IMR-90 (cell line): Measurements from ENCODE around the gene PNP. TPM values are rescaled to one million over a fixed set of nuclear protein-coding genes. Genes with fewer than 3 reads are reported as not detected.
A peak's percentile ranks its signal among the peaks of the same experiment; 100 is the strongest.

Source experiments
- ATAC-seq: fragments of 200-7000 bp; cut with Tn5 transposase; 2 replicates; pipeline ENCODE4 v1.9.1; 2020; ENCODE audit warnings: low read depth, mild to moderate bottlenecking, moderate library complexity
- BruUV-seq: library from RNA; stranded (reverse); fragments of 400-500 nt; replicated peaks from 2 replicates; lab custom pipeline; 2021; lab: Mats Ljungman, UMichigan
- CTCF ChIA-PET: fragments of 300-600 bp; formaldehyde crosslinking; extraction: SDS; loops from one replicate; lab custom pipeline; 2021; ENCODE audit warnings: antibody characterized with exemption; lab: Yijun Ruan, JAX
- POLR2A ChIA-PET: fragments of 300-600 bp; sonication (Branson Sonifier 250); formaldehyde crosslinking; loops from one replicate; lab custom pipeline; 2022; ENCODE audit warnings: antibody characterized with exemption; ENCODE audit not compliant: unreplicated experiment; lab: Charles Lee
- DNase-seq: peaks from one replicate; pipeline ENCODE4 v3.0.0; 2013
- H2AFZ ChIP-seq: replicated peaks from 2 replicates; pipeline ENCODE3; 2013; ENCODE audit warnings: low read length, mild to moderate bottlenecking; ENCODE audit not compliant: poor library complexity
- H2AK5ac ChIP-seq: 2 replicates; pipeline ENCODE4 v1.6.1; 2013; ENCODE audit warnings: low read depth, low read length, inconsistent platforms
- H2AK9ac ChIP-seq: replicated peaks from 2 replicates; pipeline ENCODE3; 2013; ENCODE audit warnings: mild to moderate bottlenecking, low read depth, low read length, moderate library complexity; ENCODE audit not compliant: poor library complexity
- H2BK120ac ChIP-seq: 2 replicates; pipeline ENCODE4 v1.6.1; 2013; ENCODE audit warnings: low read depth, low read length, inconsistent platforms
- H2BK15ac ChIP-seq: 3 replicates; pipeline ENCODE4 v1.6.1; 2013; ENCODE audit warnings: low read depth, low read length, inconsistent platforms
- H2BK20ac ChIP-seq: 2 replicates; pipeline ENCODE4 v1.6.1; 2013; ENCODE audit warnings: low read depth, mild to moderate bottlenecking, inconsistent platforms, low read length, moderate library complexity
- H2BK5ac ChIP-seq: 2 replicates; pipeline ENCODE4 v1.6.1; 2013; ENCODE audit warnings: mild to moderate bottlenecking, low read depth, low read length, inconsistent platforms; ENCODE audit not compliant: poor library complexity, severe bottlenecking
- H3K14ac ChIP-seq: replicated peaks from 2 replicates; pipeline ENCODE4 v1.6.1; 2013; ENCODE audit warnings: low read depth, low read length, inconsistent platforms
- H3K18ac ChIP-seq: 2 replicates; pipeline ENCODE4 v1.6.1; 2013; ENCODE audit warnings: low read depth, low read length, control low read depth
- H3K23ac ChIP-seq: 2 replicates; pipeline ENCODE4 v1.6.1; 2013; ENCODE audit warnings: low read depth, low read length, inconsistent platforms
- H3K27ac ChIP-seq: 2 replicates; pipeline ENCODE4 v1.5.1; 2013; ENCODE audit warnings: mild to moderate bottlenecking, control low read depth, low read length; ENCODE audit not compliant: insufficient read depth
- H3K27me3 ChIP-seq: 2 replicates; pipeline ENCODE4 v1.6.1; 2013; ENCODE audit warnings: low read length; ENCODE audit not compliant: control insufficient read depth, insufficient read depth
- H3K36me3 ChIP-seq: 2 replicates; pipeline ENCODE4 v1.6.1; 2013; ENCODE audit warnings: low read length, mixed read lengths; ENCODE audit not compliant: control insufficient read depth, insufficient read depth
- H3K4ac ChIP-seq: 2 replicates; pipeline ENCODE4 v1.6.1; 2013; ENCODE audit warnings: low read depth, low read length, inconsistent platforms
- H3K4me1 ChIP-seq: 2 replicates; pipeline ENCODE4 v1.6.1; 2013; ENCODE audit warnings: low read length, mixed read lengths; ENCODE audit not compliant: control insufficient read depth, insufficient read depth
- H3K4me2 ChIP-seq: 2 replicates; pipeline ENCODE4 v1.6.1; 2013; ENCODE audit warnings: low read depth, mild to moderate bottlenecking, control low read depth, low read length, moderate library complexity
- H3K4me3 ChIP-seq: 2 replicates; pipeline ENCODE4 v1.5.1; 2013; ENCODE audit warnings: low read depth, mild to moderate bottlenecking, control low read depth, low read length, moderate library complexity; ENCODE audit not compliant: insufficient read depth
- H3K56ac ChIP-seq: 2 replicates; pipeline ENCODE4 v1.6.1; 2013; ENCODE audit warnings: low read length, inconsistent platforms; ENCODE audit not compliant: insufficient read depth; ENCODE audit errors: extremely low read depth
- H3K79me1 ChIP-seq, 2 experiments: 2 replicates each; pipeline ENCODE4 v1.6.1; 2013; ENCODE audit warnings: low read length in 2 of 2, inconsistent platforms in 1 of 2, low read depth in 1 of 2
- H3K9ac ChIP-seq: 2 replicates; pipeline ENCODE4 v1.6.1; 2013; ENCODE audit warnings: low read depth, low read length, control low read depth
- H3K9me1 ChIP-seq: 2 replicates; pipeline ENCODE4 v1.6.1; 2013; ENCODE audit warnings: low read length, inconsistent platforms; ENCODE audit not compliant: insufficient read depth
- H3K9me3 ChIP-seq: 2 replicates; pipeline ENCODE4 v1.6.1; 2013; ENCODE audit warnings: low read length; ENCODE audit not compliant: control insufficient read depth, insufficient read depth
- H4K20me1 ChIP-seq: 2 replicates; pipeline ENCODE4 v1.6.1; 2013; ENCODE audit warnings: low read length, inconsistent platforms; ENCODE audit not compliant: insufficient read depth
- H4K5ac ChIP-seq: 2 replicates; pipeline ENCODE4 v1.6.1; 2013; ENCODE audit warnings: mild to moderate bottlenecking, low read depth, low read length, control low read depth
- H4K8ac ChIP-seq, 2 experiments: 2 replicates each; pipeline ENCODE4 v1.6.1; 2013; ENCODE audit warnings: low read depth in 2 of 2, low read length in 2 of 2, control low read depth in 1 of 2, inconsistent platforms in 1 of 2
- H4K91ac ChIP-seq: 2 replicates; pipeline ENCODE4 v1.6.1; 2013; ENCODE audit warnings: low read depth, low read length, inconsistent platforms; ENCODE audit not compliant: insufficient read depth
- BHLHE40 ChIP-seq: fragments of 150-350 bp; IDR thresholded peaks from 2 replicates; pipeline ENCODE4 v1.6.1; 2016; ENCODE audit warnings: mild to moderate bottlenecking, low read depth, low read length
- CEBPB ChIP-seq: IDR thresholded peaks from 2 replicates; pipeline ENCODE4 v1.6.1; 2012; ENCODE audit warnings: low read depth, low read length, improper control_type of control experiment
- CHD1 ChIP-seq: IDR thresholded peaks from 2 replicates; pipeline ENCODE4 v1.6.1; 2012; ENCODE audit warnings: low read depth, low read length, improper control_type of control experiment
- ELK1 ChIP-seq: fragments of 150-350 bp; IDR thresholded peaks from 2 replicates; pipeline ENCODE4 v1.6.1; 2016; ENCODE audit warnings: low read depth, mild to moderate bottlenecking, low read length, moderate library complexity, borderline replicate concordance
- FOS ChIP-seq: fragments of 150-350 bp; IDR thresholded peaks from 2 replicates; pipeline ENCODE4 v1.6.1; 2016; ENCODE audit warnings: low read depth, low read length
- MAFK ChIP-seq: IDR thresholded peaks from 2 replicates; pipeline ENCODE4 v1.6.1; 2012; ENCODE audit warnings: low read depth, low read length, improper control_type of control experiment
- MAZ ChIP-seq: IDR thresholded peaks from 2 replicates; pipeline ENCODE4 v1.6.1; 2012; ENCODE audit warnings: low read depth, mild to moderate bottlenecking, low read length, improper control_type of control experiment, moderate library complexity, borderline replicate concordance
- MXI1 ChIP-seq: IDR thresholded peaks from 2 replicates; pipeline ENCODE4 v1.6.1; 2012; ENCODE audit warnings: low read depth, mild to moderate bottlenecking, low read length, moderate library complexity, borderline replicate concordance
- NFE2L2 ChIP-seq: fragments of 150-350 bp; IDR thresholded peaks from 2 replicates; pipeline ENCODE4 v1.6.1; 2016; ENCODE audit warnings: low read depth, mild to moderate bottlenecking, low read length
- POLR2A ChIP-seq: IDR thresholded peaks from 2 replicates; pipeline ENCODE4 v1.6.1; 2012; ENCODE audit warnings: mild to moderate bottlenecking, low read depth, low read length
- RAD21 ChIP-seq: IDR thresholded peaks from 2 replicates; pipeline ENCODE4 v1.6.1; 2012; ENCODE audit warnings: low read length, improper control_type of control experiment
- RCOR1 ChIP-seq: IDR thresholded peaks from 2 replicates; pipeline ENCODE4 v1.6.1; 2012; ENCODE audit warnings: mild to moderate bottlenecking, low read length, improper control_type of control experiment; ENCODE audit not compliant: insufficient replicate concordance
- RFX5 ChIP-seq: IDR thresholded peaks from 2 replicates; pipeline ENCODE4 v1.8.0; 2012; ENCODE audit warnings: low read depth, mild to moderate bottlenecking, low read length, moderate library complexity
- SMC3 ChIP-seq: fragments of 150-350 bp; IDR thresholded peaks from 2 replicates; pipeline ENCODE4 v1.6.1; 2016; ENCODE audit warnings: low read depth, mild to moderate bottlenecking, antibody characterized with exemption, low read length, moderate library complexity
- USF2 ChIP-seq: fragments of 150-350 bp; IDR thresholded peaks from 2 replicates; pipeline ENCODE4 v1.6.1; 2017; ENCODE audit warnings: mild to moderate bottlenecking, antibody characterized with exemption, low read length, low read depth
- WGBS, 2 experiments: methylation state at CpG; one replicate each; pipeline versions ENCODE4 v1.1.5 to v1.1.7; 2013; ENCODE audit warnings: missing lambda C conversion rate in 2 of 2; ENCODE audit not compliant: insufficient read length in 1 of 2; ENCODE audit errors: extremely low coverage in 2 of 2; 5-methylcytosine and 5-hydroxymethylcytosine counted together
- dilution Hi-C: fragments of 300-500 bp; cut with HindIII; formaldehyde crosslinking; loops from one replicate; pipeline ENCODE4 v1.14.3; 2018; ENCODE audit warnings: low sequenced_read_pairs; ENCODE audit not compliant: unreplicated experiment
- in situ Hi-C: fragments of 300-500 bp; cut with MboI; formaldehyde crosslinking; loops from 3 replicates; pipeline ENCODE4 v1.14.3; 2019; ENCODE audit warnings: low sequenced_read_pairs, inconsistent platforms, mixed read lengths
- intact Hi-C: fragments of 100-400 bp; cut with micrococcal nuclease; formaldehyde crosslinking; loops from 2 replicates; pipeline ENCODE4 v1.10.0; 2022
- polyA plus RNA-seq, 3 experiments: library from polyadenylated mRNA; depleted of rRNA; stranded (reverse); fragments of >200 nt; gene quantifications; 2 replicates each; pipeline ENCODE4 v1.2.3, GENCODE V29; 2012; ENCODE audit warnings: low replicate concordance in 1 of 3
- total RNA-seq: library from RNA; depleted of rRNA; stranded (reverse); fragments of >200 nt; gene quantifications from 2 replicates; pipeline ENCODE4 v1.2.3, GENCODE V29; 2012
- TF ChIP-seq, protein P1 (sequence below): conservative IDR thresholded peaks from 2 replicates; pipeline ENCODE4 v1.5.1; 2012; ENCODE audit warnings: mild to moderate bottlenecking, low read depth, low read length, improper control_type of control experiment

Gene PNP
- total and polyA plus RNA-seq, 2 of the 4 experiments (the other 2 are of a cell fraction): 53.4 to 68.8 TPM

DNA sequence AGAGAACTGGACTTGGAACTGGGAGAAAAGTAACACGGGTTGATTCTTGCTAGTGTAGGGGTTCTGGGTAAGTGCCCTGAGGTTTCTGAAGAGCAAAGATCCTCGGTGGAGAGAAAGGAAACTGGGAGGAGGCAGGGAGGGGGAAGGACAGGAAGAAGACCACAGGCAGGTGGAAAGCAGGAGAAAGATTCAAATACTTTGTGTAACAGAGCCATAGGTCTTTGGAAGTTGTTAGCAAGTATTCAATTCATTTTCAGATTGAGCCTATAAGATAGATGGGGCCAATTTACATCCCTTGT, 1.3 kb downstream of the PNP start:
- H3K36me3 ChIP-seq: peaks cover 5% of the 10 kb centered on the region
- H3K4me1 ChIP-seq: peaks cover 4% of the 10 kb centered on the region; the same call in 1 of the 2 replicates
- H3K56ac ChIP-seq: no peak overlapping the region; the same call in 1 of the 2 replicates
- H3K23ac ChIP-seq: peak overlapping the region; percentile 73
- H3K79me1 ChIP-seq: peaks cover 15 to 17% of the 10 kb centered on the region in 2 experiments
- H2BK120ac ChIP-seq: no peak overlapping the region
- no peak overlapping the region for H3K18ac ChIP-seq
- intact Hi-C loops (no loop called here), in situ Hi-C loops (loop anchor here (25.0 kb wide), 1 partner anchor 617 kb away; the partner anchor contains the start of gene ZNF219), dilution Hi-C loops (no loop called here)
- POLR2A ChIA-PET: no interaction called here
- H2AFZ ChIP-seq: peak overlapping the region; percentile 88
- TF ChIP-seq NFE2L2: no peak
- TF ChIP-seq SMC3: no peak
- TF ChIP-seq USF2: no peak
- TF ChIP-seq BHLHE40: no peak
- no peak for TF ChIP-seq RFX5
- TF ChIP-seq, protein P1, sequence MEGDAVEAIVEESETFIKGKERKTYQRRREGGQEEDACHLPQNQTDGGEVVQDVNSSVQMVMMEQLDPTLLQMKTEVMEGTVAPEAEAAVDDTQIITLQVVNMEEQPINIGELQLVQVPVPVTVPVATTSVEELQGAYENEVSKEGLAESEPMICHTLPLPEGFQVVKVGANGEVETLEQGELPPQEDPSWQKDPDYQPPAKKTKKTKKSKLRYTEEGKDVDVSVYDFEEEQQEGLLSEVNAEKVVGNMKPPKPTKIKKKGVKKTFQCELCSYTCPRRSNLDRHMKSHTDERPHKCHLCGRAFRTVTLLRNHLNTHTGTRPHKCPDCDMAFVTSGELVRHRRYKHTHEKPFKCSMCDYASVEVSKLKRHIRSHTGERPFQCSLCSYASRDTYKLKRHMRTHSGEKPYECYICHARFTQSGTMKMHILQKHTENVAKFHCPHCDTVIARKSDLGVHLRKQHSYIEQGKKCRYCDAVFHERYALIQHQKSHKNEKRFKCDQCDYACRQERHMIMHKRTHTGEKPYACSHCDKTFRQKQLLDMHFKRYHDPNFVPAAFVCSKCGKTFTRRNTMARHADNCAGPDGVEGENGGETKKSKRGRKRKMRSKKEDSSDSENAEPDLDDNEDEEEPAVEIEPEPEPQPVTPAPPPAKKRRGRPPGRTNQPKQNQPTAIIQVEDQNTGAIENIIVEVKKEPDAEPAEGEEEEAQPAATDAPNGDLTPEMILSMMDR: no peak
- TF ChIP-seq CEBPB: no peak
- no peak for TF ChIP-seq RAD21
- no peak for TF ChIP-seq MAZ
- TF ChIP-seq MXI1: no peak
- no peak for TF ChIP-seq ELK1
- TF ChIP-seq RCOR1: no peak
- no peak for TF ChIP-seq FOS
- TF ChIP-seq POLR2A: no peak
- TF ChIP-seq MAFK: no peak
- TF ChIP-seq CHD1: no peak
- CTCF ChIA-PET: no interaction called here
- no peak overlapping the region for H4K5ac ChIP-seq
- peak overlapping the region; percentile 75; the same call in 1 of the 2 replicates for H3K9ac ChIP-seq
- H4K91ac ChIP-seq: no peak overlapping the region
- H2AK9ac ChIP-seq: no peak overlapping the region
- peak overlapping the region; percentile 88; the same call in 1 of the 2 replicates for H3K4me3 ChIP-seq
- H2BK15ac ChIP-seq: no peak overlapping the region
- no peak overlapping the region for H3K14ac ChIP-seq
- whole genome bisulfite sequencing, 2 experiments: no CpG with 5 or more reads among the region's 2 CpGs
- H3K4ac ChIP-seq: 0 out of 2 replicates have a peak overlapping the region, but pooled peaks have one; percentile 72
- H4K20me1 ChIP-seq: no peaks in the 10 kb centered on the region
- H2BK5ac ChIP-seq: no peak overlapping the region
- BruUV-seq: no TSS peak
- H3K9me3 ChIP-seq: no peaks in the 10 kb centered on the region
- DNase-seq (no peak), ATAC-seq (no peak)
- H3K27ac ChIP-seq: no peak overlapping the region; the same call in 1 of the 2 replicates
- H3K4me2 ChIP-seq: peak overlapping the region; percentile 95
- no peaks in the 10 kb centered on the region for H3K27me3 ChIP-seq
- peak overlapping the region; percentile 53 to 73; a peak in 3 of 4 replicates for H4K8ac ChIP-seq
- no peak overlapping the region for H2BK20ac ChIP-seq
- peaks cover 7% of the 10 kb centered on the region for H3K9me1 ChIP-seq
- no peak overlapping the region; the same call in 1 of the 2 replicates for H2AK5ac ChIP-seq
